Measurements from ENCODE around the gene CCSER2. TPM values are rescaled to one million over a fixed set of nuclear protein-coding genes. Genes with fewer than 3 reads are reported as not detected.

CCSER2 gene
- total and polyA plus RNA-seq, 2 experiments from 2014 or later = 30.6 to 76.8 TPM

- Histone ChIP-seq H3K9me3 (ENCODE audit: low read depth) (no peaks in the 10 kb centered on the region), H3K27me3 (replicated peaks; ENCODE audit: insufficient read depth) (no peaks in the 10 kb centered on the region), H3K27ac (peak overlapping the region; percentile 79), H3F3A (ENCODE audit: insufficient read depth) (peaks cover 24% of the 10 kb centered on the region), H3K9ac (peak overlapping the region; percentile 29; the same call in 1 of the 2 replicates), H3K4me2 (ENCODE audit: unreplicated experiment) (peak overlapping the region; percentile 72), H2AFZ (no peak overlapping the region), H3K9me2 (ENCODE audit: insufficient read depth) (no peaks in the 10 kb centered on the region), H3K4me3 (peak overlapping the region; percentile 51), H4K20me1 (ENCODE audit: insufficient read depth) (peaks cover 4% of the 10 kb centered on the region; the same call in 1 of the 2 replicates), H3K4me1 (ENCODE audit: insufficient read depth) (peaks cover 22% of the 10 kb centered on the region), H3K36me3 (ENCODE audit: low read depth) (no peaks in the 10 kb centered on the region), H3K79me2 (ENCODE audit: insufficient read depth) (peaks cover 81% of the 10 kb centered on the region)
- WGBS, 2 experiments (ENCODE audit: low coverage in 1 of 2, low lambda C conversion rate in 2 of 2, missing lambda C conversion rate in 2 of 2) = 20 to 25% methylated on average over 3 to 4 of the region's 4 CpGs
- peak; percentile 82 for DNase-seq
- in situ Hi-C loops (cut with MboI) = no loop called here
- TF ChIP-seq EZH2 (IDR thresholded peaks at IDR 0.05; ENCODE audit: insufficient read depth, poor library complexity, severe bottlenecking) = no peak
- no peak for TF ChIP-seq EZH2phosphoT487 (IDR thresholded peaks at IDR 0.05; ENCODE audit: insufficient read depth, low read depth)
These were observed 20.1 kb downstream of the CCSER2 start for GRCh38 chr10:84348447-84348846.

GRCh38 chr10:84348860-84349259 is 20.5 kb downstream of the CCSER2 start:
- WGBS, 2 experiments (ENCODE audit: low coverage in 1 of 2, low lambda C conversion rate in 2 of 2, missing lambda C conversion rate in 2 of 2) = 8% methylated on average over 2 of the region's 2 CpGs
- H3K4me1 ChIP-seq (ENCODE audit: insufficient read depth) = peaks cover 22% of the 10 kb centered on the region
- H4K20me1 ChIP-seq (ENCODE audit: insufficient read depth) = peaks cover 4% of the 10 kb centered on the region; the same call in 1 of the 2 replicates
- peaks cover 81% of the 10 kb centered on the region for H3K79me2 ChIP-seq (ENCODE audit: insufficient read depth)
- in situ Hi-C loops (cut with MboI) = no loop called here
- peak overlapping the region; percentile 51 for H3K9ac ChIP-seq
- H3K36me3 ChIP-seq (ENCODE audit: low read depth) = no peaks in the 10 kb centered on the region
- H3K4me3 ChIP-seq = peak overlapping the region; percentile 51
- DNase-seq = peak; percentile 90
- no peak overlapping the region for H2AFZ ChIP-seq
- H3K27ac ChIP-seq = peak overlapping the region; percentile 79
- H3K9me3 ChIP-seq (ENCODE audit: low read depth) = no peaks in the 10 kb centered on the region
- peaks cover 24% of the 10 kb centered on the region for H3F3A ChIP-seq (ENCODE audit: insufficient read depth)
- H3K9me2 ChIP-seq (ENCODE audit: insufficient read depth) = no peaks in the 10 kb centered on the region
- TF ChIP-seq EZH2 (IDR thresholded peaks at IDR 0.05; ENCODE audit: insufficient read depth, poor library complexity, severe bottlenecking) (no peak), EZH2phosphoT487 (IDR thresholded peaks at IDR 0.05; ENCODE audit: insufficient read depth, low read depth) (no peak)
- H3K27me3 ChIP-seq (replicated peaks; ENCODE audit: insufficient read depth) = no peaks in the 10 kb centered on the region
- peak overlapping the region; percentile 72 for H3K4me2 ChIP-seq (ENCODE audit: unreplicated experiment)

- Histone ChIP-seq H3K36me3 (ENCODE audit: low read depth) (no peaks in the 10 kb centered on the region), H4K20me1 (ENCODE audit: insufficient read depth) (no peaks in the 10 kb centered on the region), H3K4me2 (ENCODE audit: unreplicated experiment) (no peak overlapping the region), H3K4me1 (ENCODE audit: insufficient read depth) (peaks cover 31% of the 10 kb centered on the region), H3F3A (ENCODE audit: insufficient read depth) (peaks cover 24% of the 10 kb centered on the region), H3K27me3 (replicated peaks; ENCODE audit: insufficient read depth) (no peaks in the 10 kb centered on the region), H3K9me2 (ENCODE audit: insufficient read depth) (no peaks in the 10 kb centered on the region), H3K9ac (no peak overlapping the region), H2AFZ (no peak overlapping the region), H3K27ac (no peak overlapping the region), H3K4me3 (no peak overlapping the region), H3K9me3 (ENCODE audit: low read depth) (no peaks in the 10 kb centered on the region), H3K79me2 (ENCODE audit: insufficient read depth) (peaks cover 84% of the 10 kb centered on the region)
- WGBS, 2 experiments (ENCODE audit: low coverage in 1 of 2, low lambda C conversion rate in 2 of 2, missing lambda C conversion rate in 2 of 2) = 68 to 70% methylated on average over 7 of the region's 7 CpGs
- TF ChIP-seq EZH2 (IDR thresholded peaks at IDR 0.05; ENCODE audit: insufficient read depth, poor library complexity, severe bottlenecking) (no peak), EZH2phosphoT487 (IDR thresholded peaks at IDR 0.05; ENCODE audit: insufficient read depth, low read depth) (no peak)
- in situ Hi-C loops (cut with MboI) = no loop called here
- peak; percentile 73 for DNase-seq
These were observed 24.0 kb downstream of the CCSER2 start for GRCh38 chr10:84352251-84352842.

GRCh38 chr10:84353052-84353803 is 24.8 kb downstream of the CCSER2 start:
- no peak overlapping the region for H3K9ac ChIP-seq

More at GRCh38 chr10:84353052-84353803, 24.8 kb downstream of the CCSER2 start:
- Histone ChIP-seq H3K79me2 (ENCODE audit: insufficient read depth) (peaks cover 86% of the 10 kb centered on the region), H3K4me2 (ENCODE audit: unreplicated experiment) (no peak overlapping the region), H3K9me2 (ENCODE audit: insufficient read depth) (no peaks in the 10 kb centered on the region), H3F3A (ENCODE audit: insufficient read depth) (peaks cover 24% of the 10 kb centered on the region), H3K27ac (no peak overlapping the region), H3K27me3 (replicated peaks; ENCODE audit: insufficient read depth) (no peaks in the 10 kb centered on the region), H3K36me3 (ENCODE audit: low read depth) (no peaks in the 10 kb centered on the region), H3K4me1 (ENCODE audit: insufficient read depth) (peaks cover 35% of the 10 kb centered on the region), H3K4me3 (no peak overlapping the region), H2AFZ (no peak overlapping the region), H4K20me1 (ENCODE audit: insufficient read depth) (no peaks in the 10 kb centered on the region), H3K9me3 (ENCODE audit: low read depth) (no peaks in the 10 kb centered on the region)
- no peak for DNase-seq
- TF ChIP-seq EZH2 (IDR thresholded peaks at IDR 0.05; ENCODE audit: insufficient read depth, poor library complexity, severe bottlenecking) (no peak), EZH2phosphoT487 (IDR thresholded peaks at IDR 0.05; ENCODE audit: insufficient read depth, low read depth) (no peak)
- in situ Hi-C loops (cut with MboI) = no loop called here
- WGBS, 2 experiments (ENCODE audit: low coverage in 1 of 2, low lambda C conversion rate in 2 of 2, missing lambda C conversion rate in 2 of 2) = 91 to 94% methylated on average over 11 of the region's 11 CpGs
